GM13976 (cell line): ENCODE results near the gene KRTAP5-8.
"Not testable (repeated sequence)": the region's sequence is repeated elsewhere in the genome, so short reads cannot be mapped to it uniquely, and the experiment has no call there.

Experiments
- DNase-seq: peaks from one replicate; pipeline ENCODE4 v3.0.0; 2012; ENCODE audit warnings: low spot score
- in situ Hi-C: fragments of 300-500 bp; cut with MboI; formaldehyde crosslinking; loops from one replicate; pipeline ENCODE4 v1.12.0; 2022; ENCODE audit warnings: low sequenced_read_pairs, mixed read lengths, inconsistent platforms; ENCODE audit not compliant: unreplicated experiment
- TF ChIP-seq, protein P1 (sequence below): IDR thresholded peaks from 2 replicates; pipeline ENCODE4 v1.5.1; 2012; ENCODE audit warnings: borderline replicate concordance, mild to moderate bottlenecking; ENCODE audit not compliant: insufficient read depth; ENCODE audit errors: extremely low read depth, missing control alignments, control extremely low read depth

The KRTAP5-8 gene

DNA sequence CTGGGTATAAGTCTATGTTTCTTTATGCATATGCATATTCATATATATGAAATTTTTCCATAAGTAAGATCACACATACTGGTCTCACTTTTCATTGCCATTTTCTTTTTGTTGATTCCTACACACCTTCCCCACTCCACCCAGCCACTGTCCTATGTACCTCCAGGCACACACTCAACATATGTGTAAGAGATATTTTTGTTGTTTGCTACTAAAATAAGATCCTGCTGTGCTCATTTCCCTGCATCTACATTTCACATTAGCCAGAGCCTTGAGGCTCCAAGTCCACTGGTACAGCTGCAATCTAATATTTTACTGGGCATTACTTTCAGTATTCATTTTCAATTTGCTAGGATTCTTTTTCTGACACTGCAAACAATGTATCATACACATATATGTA lies 19.4 kb downstream of the KRTAP5-8 start:
- no peak for DNase-seq
- TF ChIP-seq, protein P1, sequence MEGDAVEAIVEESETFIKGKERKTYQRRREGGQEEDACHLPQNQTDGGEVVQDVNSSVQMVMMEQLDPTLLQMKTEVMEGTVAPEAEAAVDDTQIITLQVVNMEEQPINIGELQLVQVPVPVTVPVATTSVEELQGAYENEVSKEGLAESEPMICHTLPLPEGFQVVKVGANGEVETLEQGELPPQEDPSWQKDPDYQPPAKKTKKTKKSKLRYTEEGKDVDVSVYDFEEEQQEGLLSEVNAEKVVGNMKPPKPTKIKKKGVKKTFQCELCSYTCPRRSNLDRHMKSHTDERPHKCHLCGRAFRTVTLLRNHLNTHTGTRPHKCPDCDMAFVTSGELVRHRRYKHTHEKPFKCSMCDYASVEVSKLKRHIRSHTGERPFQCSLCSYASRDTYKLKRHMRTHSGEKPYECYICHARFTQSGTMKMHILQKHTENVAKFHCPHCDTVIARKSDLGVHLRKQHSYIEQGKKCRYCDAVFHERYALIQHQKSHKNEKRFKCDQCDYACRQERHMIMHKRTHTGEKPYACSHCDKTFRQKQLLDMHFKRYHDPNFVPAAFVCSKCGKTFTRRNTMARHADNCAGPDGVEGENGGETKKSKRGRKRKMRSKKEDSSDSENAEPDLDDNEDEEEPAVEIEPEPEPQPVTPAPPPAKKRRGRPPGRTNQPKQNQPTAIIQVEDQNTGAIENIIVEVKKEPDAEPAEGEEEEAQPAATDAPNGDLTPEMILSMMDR = no peak
- in situ Hi-C loops = no loop called here

DNA sequence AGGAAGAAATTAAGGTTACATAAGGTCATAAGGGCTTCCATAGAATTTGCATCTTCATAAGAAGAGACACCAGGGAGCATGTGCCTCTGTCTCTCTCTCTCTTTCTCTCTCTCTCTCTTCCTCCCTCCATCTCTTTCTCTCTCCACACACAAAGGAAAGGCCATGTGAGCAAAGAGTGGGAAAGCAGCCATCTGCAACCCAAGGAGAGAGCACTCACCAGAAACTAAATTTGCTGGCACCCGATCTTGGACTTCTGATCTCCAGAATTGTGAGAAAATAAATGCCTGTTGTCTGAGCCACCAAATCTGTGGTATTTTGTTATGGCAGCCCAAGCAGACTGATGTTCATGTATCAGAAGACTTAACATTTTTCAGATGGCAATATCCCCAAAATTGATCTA lies 21.2 kb downstream of the KRTAP5-8 start:
- in situ Hi-C loops = no loop called here
- TF ChIP-seq, protein P1 = no peak
- no peak for DNase-seq

DNA sequence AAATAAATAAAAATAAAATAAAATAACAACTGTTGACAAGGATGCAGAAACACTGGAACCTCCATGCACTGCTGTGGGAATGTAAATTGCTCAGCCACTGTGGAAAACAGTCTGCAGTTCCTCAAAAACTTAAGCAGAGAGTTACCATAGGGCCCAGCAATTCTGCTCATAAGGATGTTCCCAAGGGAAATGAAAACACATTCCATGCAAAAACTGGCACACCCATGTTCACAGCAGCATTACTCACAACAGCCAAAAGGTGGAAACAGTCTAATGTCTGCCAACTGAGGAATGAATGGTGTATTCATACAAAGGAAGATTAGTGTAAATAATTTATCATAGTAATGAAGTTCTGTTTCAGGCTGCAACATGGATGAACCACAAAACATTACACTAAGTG lies 24.3 kb downstream of the KRTAP5-8 start:
- DNase-seq = no peak
- TF ChIP-seq, protein P1 = no peak
- in situ Hi-C loops = no loop called here

DNA sequence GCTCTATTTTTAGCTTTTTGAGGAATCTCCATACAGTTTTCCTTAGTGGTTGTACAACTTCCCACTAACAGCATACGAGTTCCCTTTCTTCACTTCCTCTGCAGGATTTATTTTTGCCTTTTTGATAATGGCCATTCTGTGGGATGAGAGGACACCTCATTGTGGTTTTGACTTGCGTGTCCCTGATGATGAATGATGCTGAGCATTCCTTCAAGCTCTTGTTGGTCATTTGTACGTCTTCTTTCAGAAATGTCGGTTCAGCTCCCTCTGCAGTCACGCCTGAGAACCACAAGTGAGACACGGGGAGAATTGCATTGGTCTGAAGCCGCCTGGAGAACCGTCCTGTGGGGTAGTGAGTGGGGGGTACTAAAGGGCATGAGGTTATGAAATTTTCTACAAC lies 25.6 kb downstream of the KRTAP5-8 start:
- TF ChIP-seq, protein P1 = peak; percentile 76
- in situ Hi-C loops = no loop called here
- DNase-seq = peak; percentile 83

DNA sequence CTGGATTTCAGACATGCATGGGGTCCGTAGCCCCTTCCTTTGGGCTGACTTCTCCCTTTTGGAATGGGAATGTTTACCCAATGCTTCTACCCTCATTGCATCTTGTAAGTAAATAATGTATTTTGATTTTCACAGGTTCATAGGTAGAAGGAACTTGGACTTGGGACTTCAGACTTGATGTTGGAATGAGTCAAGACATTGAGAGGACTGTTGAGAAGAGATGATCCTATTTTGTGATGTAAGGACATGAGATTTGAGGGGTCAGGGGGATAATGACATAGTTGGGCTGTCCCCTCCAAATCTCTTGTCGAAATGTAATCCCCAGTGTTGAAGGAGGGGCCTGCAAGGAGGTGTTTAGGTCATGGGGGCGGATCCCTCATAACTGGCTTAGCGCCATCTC lies 26.6 kb downstream of the KRTAP5-8 start:
- in situ Hi-C loops = no loop called here
- no peak for DNase-seq
- TF ChIP-seq, protein P1 = no peak

DNA sequence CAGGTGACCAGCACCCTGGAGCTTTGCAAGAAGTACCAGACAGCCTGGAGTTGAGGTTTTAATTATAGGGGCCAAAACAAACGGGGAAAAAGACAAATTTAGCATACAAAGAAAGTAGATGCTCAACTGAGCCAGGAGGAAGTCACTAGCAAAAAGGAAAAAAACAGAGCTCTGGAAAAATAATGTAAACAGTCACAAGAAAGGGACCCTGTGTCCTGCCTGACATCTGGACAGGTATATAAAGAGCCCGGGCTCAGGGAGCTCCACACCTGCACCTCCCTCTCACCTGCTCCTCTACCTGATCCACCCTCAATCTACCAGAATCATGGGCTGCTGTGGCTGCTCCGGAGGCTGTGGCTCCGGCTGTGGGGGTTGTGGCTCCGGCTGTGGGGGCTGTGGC lies 27.4 kb downstream of the KRTAP5-8 start, which contains the start of gene KRTAP5-10:
TSS of gene KRTAP5-10 (plus strand) at position 301 of the 400 bp plus-strand sequence. CDS start at position 326, 25 bp downstream.
- TF ChIP-seq, protein P1 = no peak
- DNase-seq = no peak
- in situ Hi-C loops = no loop called here

DNA sequence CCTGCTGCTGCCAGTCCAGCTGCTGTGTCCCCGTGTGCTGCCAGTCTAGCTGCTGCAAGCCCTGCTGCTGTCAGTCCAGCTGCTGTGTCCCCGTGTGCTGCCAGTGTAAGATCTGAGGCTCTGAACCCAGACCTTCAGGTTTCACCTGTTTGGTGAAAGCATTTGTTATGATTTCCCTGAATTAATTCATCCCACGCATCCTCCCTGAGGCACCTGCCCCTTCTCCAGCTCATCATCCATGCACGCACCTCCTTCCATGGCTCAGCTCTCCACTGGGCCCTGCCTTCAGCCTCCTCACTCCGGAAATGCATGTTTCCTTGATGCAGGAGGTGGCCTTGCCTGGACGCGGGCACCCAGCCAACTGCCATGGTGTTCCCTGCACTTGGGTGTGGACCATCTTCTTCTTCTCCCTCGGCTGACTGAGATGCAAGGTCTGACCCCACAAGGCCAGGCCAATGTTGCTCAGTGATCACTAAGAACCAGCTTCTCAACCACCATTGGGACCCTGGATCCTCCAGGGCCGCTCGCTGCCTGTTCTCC lies 28.3 kb downstream of the KRTAP5-8 start:
- DNase-seq = no peak
- in situ Hi-C loops = no loop called here
- TF ChIP-seq, protein P1 = no peak

DNA sequence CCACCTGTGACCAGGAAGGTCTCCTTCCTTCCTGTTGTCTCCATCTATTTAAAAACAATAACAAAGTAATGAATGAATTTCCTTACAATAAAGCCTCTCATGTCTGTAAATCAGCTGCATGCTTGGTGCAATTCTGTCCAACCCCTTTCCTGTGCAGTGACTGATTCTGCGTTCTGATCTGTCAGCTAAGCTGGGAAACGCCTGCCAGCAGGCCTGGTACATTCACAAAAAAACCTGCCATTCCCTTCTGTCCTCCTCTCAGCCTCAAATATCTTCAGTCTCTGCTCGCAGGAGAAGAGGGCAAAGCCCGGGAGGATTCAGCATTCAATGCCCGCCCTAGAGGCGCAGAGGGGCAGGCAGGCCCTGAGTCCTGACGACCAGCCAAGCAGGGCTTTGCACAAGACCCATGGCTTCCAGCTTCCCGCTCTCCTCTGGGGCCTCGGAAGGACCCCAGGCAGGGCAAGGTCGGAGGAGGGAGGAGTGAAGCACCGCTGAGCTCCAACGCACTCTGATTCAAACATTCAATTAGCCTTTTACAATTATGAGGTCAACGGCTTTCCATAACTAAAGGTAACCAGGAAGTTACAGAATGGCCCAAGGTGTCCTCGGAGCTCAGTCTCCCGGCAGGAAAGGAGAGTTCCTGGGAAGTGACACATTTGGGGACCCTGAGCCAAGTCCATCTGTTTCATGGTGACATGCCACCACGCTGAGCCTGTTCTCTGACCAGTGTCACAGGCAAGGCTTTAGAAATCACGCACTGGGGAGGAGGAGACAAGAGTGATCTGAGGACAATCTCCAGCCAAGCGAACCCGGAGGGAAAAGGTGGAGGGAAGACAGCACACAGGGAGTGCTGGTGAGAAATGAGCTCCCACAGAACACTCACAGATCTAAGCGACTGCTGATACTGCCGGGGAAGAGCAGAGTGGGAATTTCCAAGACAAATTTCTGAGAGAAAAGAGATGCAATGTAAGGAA lies 29.1 kb downstream of the KRTAP5-8 start:
- DNase-seq, in situ Hi-C loops: not testable (repeated sequence)

DNA sequence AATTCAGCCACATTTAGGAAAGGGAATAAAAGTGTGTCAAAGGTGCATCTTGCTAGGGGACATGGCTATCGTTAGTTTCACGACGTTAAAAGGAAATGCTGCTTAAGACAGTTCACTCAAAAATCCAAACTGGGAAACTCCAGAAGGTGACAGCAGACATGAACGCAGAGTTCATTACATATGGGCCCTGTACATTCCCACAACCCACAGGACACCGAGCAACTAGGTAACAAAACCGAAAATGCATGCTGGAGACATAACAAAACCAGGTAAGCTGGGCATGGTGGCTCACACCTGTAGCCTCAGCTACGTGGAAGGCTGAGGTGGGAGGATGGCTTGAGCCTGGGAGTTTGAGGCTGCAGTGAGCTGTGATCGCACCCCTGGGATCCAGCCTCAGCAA lies 29.8 kb downstream of the KRTAP5-8 start:
- in situ Hi-C loops, DNase-seq: not testable (repeated sequence)
